Stimulated activated naive CD8-positive, alpha-beta T cell treated with anti-CD3 and anti-CD28 coated beads, Interleukin-15, Interleukin-2, amounts not matched to agents 100 ng/mL and 50 ng/mL, for 24 hours (primary cell): ENCODE data around the gene SCYGR2.

ENCODE experiments used
- H3K27ac Mint-ChIP-seq: one replicate; pipeline ENCODE4 v1.8.0; 2021; ENCODE audit warnings: mild to moderate bottlenecking, mixed read lengths
- H3K27me3 Mint-ChIP-seq: one replicate; pipeline ENCODE4 v1.8.0; 2021; ENCODE audit warnings: mixed read lengths
- H3K36me3 Mint-ChIP-seq: one replicate; pipeline ENCODE4 v1.8.0; 2021; ENCODE audit warnings: low read depth, mixed read lengths
- H3K4me1 Mint-ChIP-seq: one replicate; pipeline ENCODE4 v1.8.0; 2021; ENCODE audit warnings: low read depth, mixed read lengths
- H3K4me3 Mint-ChIP-seq: one replicate; pipeline ENCODE4 v1.8.0; 2021; ENCODE audit warnings: mild to moderate bottlenecking, mixed read lengths
- H3K9me3 Mint-ChIP-seq: one replicate; pipeline ENCODE4 v1.8.0; 2021; ENCODE audit warnings: mixed read lengths

SCYGR2 gene

DNA sequence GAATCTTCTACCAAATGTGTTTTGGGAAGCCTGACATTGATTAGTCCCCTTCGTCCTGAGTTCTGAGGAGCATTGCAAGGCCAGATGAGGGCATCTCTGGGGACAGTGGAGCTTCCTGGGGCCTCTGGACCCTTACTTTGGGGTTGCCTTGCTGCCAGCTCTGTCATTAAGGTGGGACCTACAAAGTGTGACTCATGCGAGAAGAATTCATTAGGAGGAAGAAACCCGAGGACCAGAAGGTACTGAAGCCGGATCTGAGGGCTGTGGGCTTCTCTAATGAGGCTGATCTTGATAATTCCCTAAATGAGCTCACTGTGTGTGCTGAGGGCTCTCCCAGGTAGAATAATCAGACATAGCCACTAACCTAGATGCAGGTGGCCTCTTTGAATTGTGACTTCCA, 695 bp upstream of the SCYGR2 start:
- Mint-ChIP-seq H3K4me3 (no peak overlapping the region), H3K4me1 (no peaks in the 10 kb centered on the region)

DNA sequence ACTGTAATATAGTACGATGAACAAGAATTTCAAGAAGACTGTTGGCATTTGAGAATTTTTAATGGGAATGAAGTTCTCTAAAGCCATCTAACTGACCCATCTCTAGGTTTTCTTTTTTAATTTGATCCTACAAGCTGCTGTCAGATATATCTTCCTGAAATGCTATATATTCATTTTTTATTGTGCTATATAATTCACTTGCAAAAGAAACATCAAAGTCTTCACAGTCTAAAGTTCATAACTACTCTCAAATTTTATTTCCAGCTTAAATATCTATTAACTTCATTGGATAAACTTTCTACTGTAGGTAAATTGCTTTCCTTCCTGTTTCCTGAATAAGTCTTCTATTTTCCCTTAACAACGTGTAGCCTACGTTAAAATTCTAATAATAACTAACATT, 3.7 kb downstream of the SCYGR2 start:
- Mint-ChIP-seq H3K27ac (no peak overlapping the region), H3K4me1 (no peaks in the 10 kb centered on the region), H3K4me3 (no peak overlapping the region), H3K27me3 (peaks cover 35% of the 10 kb centered on the region), H3K36me3 (no peaks in the 10 kb centered on the region), H3K9me3 (no peaks in the 10 kb centered on the region)

More for the DNA sequence above, 695 bp upstream of the SCYGR2 start:
- Mint-ChIP-seq H3K27me3 (peaks cover 46% of the 10 kb centered on the region), H3K27ac (no peak overlapping the region), H3K36me3 (no peaks in the 10 kb centered on the region), H3K9me3 (no peaks in the 10 kb centered on the region)

DNA sequence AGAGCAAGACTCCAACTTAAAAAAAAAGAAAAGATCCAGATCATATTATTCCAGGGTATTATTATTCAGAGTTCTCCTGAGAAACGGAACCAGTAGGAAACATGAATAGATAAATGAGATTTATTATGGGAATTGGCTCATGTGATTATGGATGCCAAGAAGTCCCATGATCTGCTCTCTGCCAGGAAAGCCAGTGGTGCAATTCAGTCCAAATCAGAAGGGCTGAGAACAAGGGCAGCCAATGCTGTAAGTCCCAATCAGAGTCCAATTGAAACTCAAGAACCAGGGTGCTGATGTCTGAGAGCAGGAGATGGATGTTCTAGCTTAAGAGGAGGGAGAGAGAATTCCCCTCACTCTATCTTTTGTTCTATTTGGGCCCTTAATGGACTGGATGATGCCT, 7.8 kb downstream of the SCYGR2 start:
- Mint-ChIP-seq H3K27me3 (peaks cover 41% of the 10 kb centered on the region), H3K4me3 (no peak overlapping the region), H3K27ac (no peak overlapping the region), H3K4me1 (peaks cover 8% of the 10 kb centered on the region), H3K36me3 (no peaks in the 10 kb centered on the region), H3K9me3 (no peaks in the 10 kb centered on the region)

DNA sequence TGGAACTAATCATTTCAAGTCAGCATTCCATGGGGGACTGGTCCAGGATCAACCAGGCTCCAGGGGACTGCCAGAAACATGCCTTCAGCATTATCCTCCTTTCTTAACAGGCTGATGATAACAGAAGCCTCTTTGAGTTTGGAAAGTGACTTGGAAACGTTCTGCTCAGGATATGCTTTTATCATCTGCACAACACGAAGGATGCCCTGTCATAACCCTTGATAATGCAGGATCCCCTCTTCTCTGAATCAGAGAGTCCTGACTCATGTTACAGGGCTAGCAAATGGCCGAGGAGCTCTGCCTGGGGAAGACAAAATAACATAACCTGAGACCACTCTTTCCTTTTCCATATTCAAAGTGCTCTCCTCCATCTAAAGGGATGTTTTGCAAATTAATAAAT, 9.2 kb downstream of the SCYGR2 start:
- peaks cover 42% of the 10 kb centered on the region for H3K27me3 Mint-ChIP-seq
- no peak overlapping the region for H3K27ac Mint-ChIP-seq
- no peaks in the 10 kb centered on the region for H3K36me3 Mint-ChIP-seq
- H3K4me1 Mint-ChIP-seq, result peaks cover 8% of the 10 kb centered on the region
- H3K4me3 Mint-ChIP-seq, result no peak overlapping the region
- no peaks in the 10 kb centered on the region for H3K9me3 Mint-ChIP-seq

DNA sequence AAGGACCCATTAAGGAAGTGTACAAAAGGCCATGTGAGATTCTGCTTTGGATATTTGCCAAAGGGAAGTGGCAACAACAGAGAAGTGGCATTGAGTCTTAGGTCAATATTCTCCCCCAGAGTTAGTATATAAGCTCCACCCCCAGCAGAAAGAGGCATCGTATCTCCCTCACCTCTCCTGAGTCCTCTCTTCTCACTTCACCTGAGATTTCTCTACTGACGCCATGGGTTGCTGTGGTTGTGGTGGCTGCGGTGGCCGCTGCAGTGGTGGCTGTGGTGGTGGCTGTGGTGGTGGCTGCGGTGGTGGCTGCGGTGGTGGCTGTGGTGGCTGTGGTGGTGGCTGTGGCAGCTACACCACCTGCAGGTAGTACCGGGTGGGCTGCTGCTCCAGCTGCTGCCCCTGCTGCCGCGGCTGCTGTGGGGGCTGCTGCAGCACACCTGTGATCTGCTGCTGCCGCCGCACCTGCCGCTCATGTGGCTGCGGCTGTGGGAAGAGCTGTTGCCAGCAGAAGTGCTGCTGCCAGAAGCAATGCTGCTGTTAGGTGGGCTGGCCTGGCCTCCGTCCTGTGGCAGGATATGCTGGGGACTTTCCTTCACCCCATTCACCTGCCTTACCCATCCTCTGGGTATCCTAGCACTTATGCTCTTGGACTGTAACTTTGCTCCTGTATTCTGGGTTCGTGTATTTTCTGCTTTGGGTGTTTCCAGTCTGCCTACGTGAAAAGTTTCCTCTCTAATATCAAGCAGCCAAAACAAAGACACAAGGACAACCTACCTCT, 10.1 kb downstream of the SCYGR2 start:
- H3K27me3 Mint-ChIP-seq, result peaks cover 46% of the 10 kb centered on the region
- H3K9me3 Mint-ChIP-seq, result no peaks in the 10 kb centered on the region
- H3K4me1 Mint-ChIP-seq, result peaks cover 8% of the 10 kb centered on the region
- H3K27ac Mint-ChIP-seq, result no peak overlapping the region
- no peaks in the 10 kb centered on the region for H3K36me3 Mint-ChIP-seq
- no peak overlapping the region for H3K4me3 Mint-ChIP-seq

DNA sequence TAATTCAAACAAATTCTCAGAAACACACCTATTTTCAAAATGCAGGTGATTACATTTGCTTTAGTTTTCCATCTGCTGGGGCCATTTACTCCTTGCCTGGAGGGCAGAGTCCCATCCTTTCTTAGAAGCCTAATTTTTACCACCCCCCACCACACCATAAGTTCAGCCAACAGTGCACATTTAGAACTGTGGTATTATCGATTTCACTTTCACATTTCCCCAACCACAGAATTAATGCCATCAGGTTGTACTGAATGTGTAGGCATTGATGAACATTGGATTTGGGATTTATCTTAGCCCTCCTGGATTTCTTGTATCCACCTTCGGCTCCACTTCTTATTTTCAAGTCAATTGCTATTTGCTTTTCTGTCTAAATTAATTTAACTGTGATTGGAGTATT, 11.4 kb downstream of the SCYGR2 start:
- peaks cover 46% of the 10 kb centered on the region for H3K27me3 Mint-ChIP-seq
- no peaks in the 10 kb centered on the region for H3K9me3 Mint-ChIP-seq
- H3K27ac Mint-ChIP-seq, result no peak overlapping the region
- peaks cover 8% of the 10 kb centered on the region for H3K4me1 Mint-ChIP-seq
- H3K4me3 Mint-ChIP-seq, result no peak overlapping the region
- H3K36me3 Mint-ChIP-seq, result no peaks in the 10 kb centered on the region

DNA sequence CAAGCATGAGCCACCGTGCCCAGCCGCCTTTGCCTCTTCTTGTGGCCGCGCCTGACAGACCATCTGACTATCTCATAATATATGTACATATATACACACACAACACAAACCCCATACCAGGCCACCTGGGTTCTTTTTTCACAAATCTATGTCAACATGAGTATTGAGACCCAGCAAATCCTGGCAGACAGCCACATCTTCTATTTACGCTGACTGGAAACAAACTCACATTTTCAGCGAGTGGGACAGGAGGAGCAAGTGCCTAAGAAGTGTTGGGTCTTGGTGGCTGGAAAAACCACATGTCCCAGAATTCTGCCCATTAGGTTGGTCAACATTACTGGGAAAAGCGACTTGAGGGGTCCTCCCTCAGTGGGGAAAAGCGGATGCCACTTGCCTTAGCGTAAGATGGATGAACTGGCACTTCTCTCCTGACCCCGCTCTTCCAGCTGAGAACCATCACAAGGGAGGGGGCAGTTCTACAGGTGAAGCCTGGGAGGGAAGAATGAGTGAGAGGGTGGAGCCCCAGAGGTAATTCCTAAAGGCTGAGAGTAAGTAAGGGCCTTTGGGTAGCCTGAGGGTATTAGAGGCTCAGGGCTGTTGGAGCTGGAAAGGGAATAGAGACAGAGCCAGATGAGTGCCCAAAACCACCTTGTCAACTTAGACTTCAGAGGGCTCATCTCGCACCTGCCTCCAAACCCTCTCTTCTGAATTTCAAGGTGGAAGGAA, 14.0 kb downstream of the SCYGR2 start:
- Mint-ChIP-seq H3K27me3 (peaks cover 40% of the 10 kb centered on the region), H3K4me1 (peaks cover 8% of the 10 kb centered on the region), H3K4me3 (no peak overlapping the region), H3K9me3 (no peaks in the 10 kb centered on the region), H3K36me3 (no peaks in the 10 kb centered on the region), H3K27ac (no peak overlapping the region)

DNA sequence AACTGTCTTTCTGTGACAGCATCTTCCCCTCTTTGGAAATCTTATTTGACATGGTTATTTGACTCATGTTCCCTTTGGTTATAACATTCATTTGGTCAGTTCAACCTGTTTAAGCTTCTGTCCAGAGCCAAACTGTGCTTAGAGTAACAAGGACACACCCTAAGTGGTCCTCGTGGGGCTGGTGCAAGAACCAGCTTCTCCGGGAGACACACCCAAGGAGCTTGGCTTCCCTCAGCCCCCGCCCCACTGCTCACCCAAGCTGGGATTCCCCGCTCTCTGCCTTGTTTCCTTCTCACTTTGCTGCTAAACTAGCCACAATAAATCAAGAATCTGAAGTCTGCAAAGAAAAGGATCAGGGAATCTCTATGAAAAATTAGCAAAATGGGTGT, 14.6 kb downstream of the SCYGR2 start:
- H3K4me3 Mint-ChIP-seq, result no peak overlapping the region
- H3K27me3 Mint-ChIP-seq, result peaks cover 40% of the 10 kb centered on the region
- H3K36me3 Mint-ChIP-seq, result no peaks in the 10 kb centered on the region
- no peak overlapping the region for H3K27ac Mint-ChIP-seq
- no peaks in the 10 kb centered on the region for H3K9me3 Mint-ChIP-seq
- peaks cover 8% of the 10 kb centered on the region for H3K4me1 Mint-ChIP-seq

DNA sequence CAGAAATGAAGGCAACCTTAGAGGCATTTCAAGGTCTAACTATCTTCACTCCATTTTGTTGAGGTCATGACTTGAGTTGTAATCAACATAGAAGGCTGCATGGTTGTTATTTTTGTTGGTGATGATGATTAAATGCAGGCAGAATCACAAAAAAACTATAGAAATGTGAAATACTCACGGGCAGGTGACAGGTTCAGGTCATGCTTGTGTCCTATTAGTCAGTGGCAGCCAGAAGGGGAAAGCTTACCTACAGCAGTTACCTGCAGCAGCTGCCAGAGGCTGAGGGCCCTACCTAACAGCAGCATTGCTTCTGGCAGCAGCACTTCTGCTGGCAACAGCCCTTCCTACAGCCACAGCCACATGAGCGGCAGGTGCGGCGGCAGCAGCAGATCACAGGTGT, 15.6 kb downstream of the SCYGR2 start:
- no peaks in the 10 kb centered on the region for H3K36me3 Mint-ChIP-seq
- no peak overlapping the region for H3K27ac Mint-ChIP-seq
- H3K9me3 Mint-ChIP-seq, result no peaks in the 10 kb centered on the region
- peaks cover 4% of the 10 kb centered on the region for H3K4me1 Mint-ChIP-seq
- peaks cover 34% of the 10 kb centered on the region for H3K27me3 Mint-ChIP-seq
- H3K4me3 Mint-ChIP-seq, result no peak overlapping the region

DNA sequence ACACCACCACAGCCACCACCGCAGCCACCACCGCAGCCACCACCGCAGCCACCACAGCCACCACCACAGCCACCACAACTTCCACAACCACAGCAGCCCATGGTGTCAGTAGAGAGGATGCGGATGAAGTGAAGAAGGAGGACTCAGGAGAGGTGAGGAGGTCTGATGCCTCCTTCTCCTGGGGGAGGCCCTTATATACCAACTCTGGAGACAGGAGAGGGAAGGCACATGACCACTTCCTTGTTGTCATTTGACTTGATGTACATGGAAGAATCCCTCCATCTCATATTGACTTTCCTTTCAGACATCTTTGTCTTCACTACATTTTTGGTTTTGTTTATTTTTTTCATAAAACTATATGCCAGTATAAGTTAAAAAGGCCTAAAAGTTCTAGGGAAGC, 16.0 kb downstream of the SCYGR2 start, which contains the start of gene SCYGR3:
TSS of gene SCYGR3 (minus strand) at position 101 of the 400 bp plus-strand sequence. CDS start at position 101, 0 bp downstream.
- H3K27ac Mint-ChIP-seq, result no peak within 1 kb of the TSS
- H3K36me3 Mint-ChIP-seq, result no peaks in the 10 kb centered on the region
- H3K4me1 Mint-ChIP-seq, result peaks cover 4% of the 10 kb centered on the region
- peaks cover 29% of the 10 kb centered on the region for H3K27me3 Mint-ChIP-seq
- H3K9me3 Mint-ChIP-seq, result no peaks in the 10 kb centered on the region
- H3K4me3 Mint-ChIP-seq, result no peak within 1 kb of the TSS

DNA sequence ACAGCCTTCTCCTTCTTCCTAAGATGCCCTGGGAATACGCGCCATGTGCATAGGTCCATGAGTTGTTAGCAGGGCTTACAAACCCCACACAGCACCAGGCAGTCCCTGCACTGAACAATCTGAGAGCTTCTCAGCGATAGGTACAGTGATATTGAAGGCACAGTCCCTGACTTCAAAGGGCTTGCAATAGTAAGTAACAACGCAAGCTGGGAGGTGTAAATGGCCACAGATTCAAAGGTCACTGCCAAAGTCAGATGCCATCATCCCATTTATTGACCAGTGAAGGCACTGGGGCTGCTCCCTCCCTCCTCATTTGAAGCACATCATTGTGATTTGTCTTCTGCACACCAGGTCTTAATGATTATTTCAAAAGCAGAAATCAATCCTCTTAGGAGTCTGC, 16.5 kb downstream of the SCYGR2 start:
- Mint-ChIP-seq H3K9me3 (no peaks in the 10 kb centered on the region), H3K27ac (no peak overlapping the region), H3K4me3 (no peak overlapping the region), H3K4me1 (peaks cover 1% of the 10 kb centered on the region), H3K27me3 (peaks cover 27% of the 10 kb centered on the region), H3K36me3 (no peaks in the 10 kb centered on the region)

DNA sequence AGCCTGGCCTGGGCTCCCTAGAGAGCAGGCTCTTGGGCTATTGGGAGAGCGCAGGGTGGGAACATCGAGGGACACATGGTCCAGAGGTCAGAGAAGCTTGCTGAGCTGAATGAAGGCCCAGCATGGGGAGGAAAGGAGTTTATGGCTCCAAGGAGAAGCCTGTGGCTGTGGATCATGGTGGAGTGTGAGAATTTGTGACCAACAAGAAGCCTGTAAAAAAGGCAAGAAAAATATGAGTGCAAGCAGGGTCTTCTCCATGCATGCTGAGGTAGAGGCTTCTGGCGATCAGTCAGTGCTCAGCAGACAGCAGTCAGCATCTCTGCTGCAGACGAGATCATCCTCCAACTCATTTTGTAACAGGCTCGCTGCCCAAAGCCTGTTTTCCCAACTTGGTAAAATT, 17.2 kb downstream of the SCYGR2 start:
- no peak overlapping the region for H3K27ac Mint-ChIP-seq
- H3K4me3 Mint-ChIP-seq, result no peak overlapping the region
- peaks cover 24% of the 10 kb centered on the region for H3K27me3 Mint-ChIP-seq

DNA sequence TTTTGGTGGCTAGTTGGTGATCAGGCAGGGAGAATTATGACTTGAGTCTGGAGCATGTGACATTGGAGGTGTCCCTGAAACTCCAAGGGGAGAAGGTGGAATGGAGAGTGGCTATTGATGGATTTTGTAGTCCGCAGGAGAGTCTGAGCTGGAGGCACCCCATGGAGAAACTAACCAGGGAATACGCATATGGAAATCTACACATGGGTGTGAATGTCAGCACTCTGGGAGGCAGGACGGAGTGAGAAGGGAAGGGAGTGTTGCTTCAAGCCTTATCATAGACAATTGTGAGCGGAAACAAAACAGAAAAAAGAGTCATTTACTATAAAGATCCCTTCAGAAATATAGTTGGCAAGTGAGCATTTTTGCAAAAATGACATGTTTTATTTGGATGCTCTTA, 17.9 kb downstream of the SCYGR2 start:
- no peak overlapping the region for H3K27ac Mint-ChIP-seq
- H3K36me3 Mint-ChIP-seq, result no peaks in the 10 kb centered on the region
- no peaks in the 10 kb centered on the region for H3K9me3 Mint-ChIP-seq
- H3K27me3 Mint-ChIP-seq, result peaks cover 21% of the 10 kb centered on the region
- H3K4me1 Mint-ChIP-seq, result no peaks in the 10 kb centered on the region
- no peak overlapping the region for H3K4me3 Mint-ChIP-seq

More for the DNA sequence above, 17.2 kb downstream of the SCYGR2 start:
- H3K36me3 Mint-ChIP-seq, result no peaks in the 10 kb centered on the region
- H3K9me3 Mint-ChIP-seq, result no peaks in the 10 kb centered on the region
- no peaks in the 10 kb centered on the region for H3K4me1 Mint-ChIP-seq

DNA sequence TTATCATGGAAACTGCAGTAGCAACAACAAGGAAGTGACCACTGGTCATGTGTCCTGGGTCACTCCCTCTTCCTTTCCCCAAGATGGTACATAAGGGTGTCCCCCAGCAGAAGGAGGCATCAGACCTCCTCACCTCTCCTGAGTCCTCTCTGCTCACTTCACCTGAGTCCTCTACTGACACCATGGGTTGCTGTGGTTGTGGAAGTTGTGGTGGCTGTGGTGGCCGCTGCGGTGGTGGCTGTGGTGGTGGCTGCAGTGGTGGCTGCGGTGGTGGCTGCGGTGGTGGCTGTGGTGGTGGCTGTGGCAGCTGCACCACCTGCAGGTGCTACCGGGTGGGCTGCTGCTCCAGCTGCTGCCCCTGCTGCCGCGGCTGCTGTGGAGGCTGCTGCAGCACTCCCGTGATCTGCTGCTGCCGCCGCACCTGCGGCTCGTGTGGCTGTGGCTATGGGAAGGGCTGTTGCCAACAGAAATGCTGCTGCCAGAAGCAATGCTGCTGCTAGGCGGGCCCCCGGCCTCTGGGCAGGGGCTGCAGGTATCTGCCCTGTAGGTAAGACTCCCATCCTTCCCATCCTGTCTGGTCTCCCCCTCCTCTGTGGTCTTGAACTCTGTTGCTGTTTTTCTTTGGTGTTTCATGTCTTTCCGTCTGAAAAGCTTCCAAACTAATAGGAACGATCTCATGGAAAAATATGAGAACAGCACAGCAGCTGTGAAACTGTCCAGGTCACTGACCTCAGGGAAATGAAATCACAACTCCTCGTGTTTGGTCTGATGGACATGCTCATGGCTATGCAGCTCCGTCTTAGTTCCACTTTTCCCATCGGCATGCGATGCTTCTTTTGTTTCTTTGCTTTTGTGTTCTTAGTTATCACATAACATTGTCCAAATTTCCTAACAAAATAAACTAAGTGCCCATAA, 18.9 kb downstream of the SCYGR2 start, which contains the start of gene SCYGR4:
TSS of gene SCYGR4 (plus strand) at position 183 of the 915 bp plus-strand sequence. CDS start at position 183, 0 bp downstream.
- no peak within 1 kb of the TSS for H3K4me3 Mint-ChIP-seq
- peaks cover 18% of the 10 kb centered on the region for H3K27me3 Mint-ChIP-seq
- H3K4me1 Mint-ChIP-seq, result no peaks in the 10 kb centered on the region
- H3K27ac Mint-ChIP-seq, result no peak within 1 kb of the TSS
- H3K36me3 Mint-ChIP-seq, result no peaks in the 10 kb centered on the region
- H3K9me3 Mint-ChIP-seq, result no peaks in the 10 kb centered on the region

DNA sequence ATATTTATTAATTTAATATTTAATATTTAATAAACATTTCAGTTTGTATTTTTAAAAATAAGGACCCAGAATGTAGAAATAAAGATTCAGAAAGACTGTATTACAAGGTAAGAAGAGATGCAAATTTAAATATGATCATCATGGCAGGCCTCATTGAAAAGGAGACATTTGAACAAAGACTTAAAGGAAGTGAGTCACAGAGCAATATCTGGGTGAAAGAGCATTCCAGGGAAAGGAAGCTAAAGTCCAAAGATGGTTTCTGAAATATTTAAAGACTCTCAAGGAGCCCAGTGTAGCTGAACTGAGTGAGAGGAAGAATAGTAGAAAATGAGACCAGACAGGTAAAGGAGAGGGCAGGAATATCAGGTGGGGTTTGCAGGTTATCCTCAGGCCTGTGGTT, 24.5 kb downstream of the SCYGR2 start:
- no peaks in the 10 kb centered on the region for H3K4me1 Mint-ChIP-seq
- no peak overlapping the region for H3K4me3 Mint-ChIP-seq
- H3K36me3 Mint-ChIP-seq, result no peaks in the 10 kb centered on the region
- no peaks in the 10 kb centered on the region for H3K27me3 Mint-ChIP-seq
- H3K27ac Mint-ChIP-seq, result no peak overlapping the region
- no peaks in the 10 kb centered on the region for H3K9me3 Mint-ChIP-seq
